Progenitor cell of endocrine pancreas (in vitro differentiated cells): ENCODE data around the gene DNAI1. TPM values are rescaled to one million over a fixed set of nuclear protein-coding genes. Genes with fewer than 3 reads are reported as not detected.

Source experiments
- DNase-seq: peaks from one replicate; pipeline ENCODE4 v3.0.0; 2021; ENCODE audit warnings: low spot score; ENCODE audit not compliant: unreplicated experiment
- H3K27ac Mint-ChIP-seq: 2 replicates; pipeline ENCODE4 v1.8.0; 2021; ENCODE audit warnings: mild to moderate bottlenecking, moderate library complexity, mixed read lengths
- H3K27me3 Mint-ChIP-seq: 2 replicates; pipeline ENCODE4 v1.8.0; 2021; ENCODE audit warnings: mixed read lengths
- H3K36me3 Mint-ChIP-seq: 2 replicates; pipeline ENCODE4 v1.8.0; 2022; ENCODE audit warnings: mixed read lengths; ENCODE audit not compliant: insufficient read depth
- H3K4me1 Mint-ChIP-seq: 2 replicates; pipeline ENCODE4 v1.8.0; 2021; ENCODE audit warnings: low read depth, mixed read lengths
- H3K4me3 Mint-ChIP-seq: 2 replicates; pipeline ENCODE4 v1.8.0; 2021; ENCODE audit warnings: low read depth, mild to moderate bottlenecking, moderate library complexity, mixed read lengths
- H3K9me3 Mint-ChIP-seq: 2 replicates; pipeline ENCODE4 v1.8.0; 2021; ENCODE audit warnings: low read depth, mixed read lengths
- CTCF ChIP-seq: fragments of 200-600 bp; sonication (generic); IDR thresholded peaks from one replicate; pipeline ENCODE4 v1.5.0; 2021; ENCODE audit warnings: antibody characterized with exemption, mild to moderate bottlenecking; ENCODE audit not compliant: unreplicated experiment
- total RNA-seq: library from RNA; stranded (reverse); gene quantifications from 2 replicates; pipeline ENCODE4 v1.2.1, GENCODE V29; 2021

The DNAI1 gene
- total RNA-seq, 1 donor from 2014 or later = 1.2 TPM

DNA sequence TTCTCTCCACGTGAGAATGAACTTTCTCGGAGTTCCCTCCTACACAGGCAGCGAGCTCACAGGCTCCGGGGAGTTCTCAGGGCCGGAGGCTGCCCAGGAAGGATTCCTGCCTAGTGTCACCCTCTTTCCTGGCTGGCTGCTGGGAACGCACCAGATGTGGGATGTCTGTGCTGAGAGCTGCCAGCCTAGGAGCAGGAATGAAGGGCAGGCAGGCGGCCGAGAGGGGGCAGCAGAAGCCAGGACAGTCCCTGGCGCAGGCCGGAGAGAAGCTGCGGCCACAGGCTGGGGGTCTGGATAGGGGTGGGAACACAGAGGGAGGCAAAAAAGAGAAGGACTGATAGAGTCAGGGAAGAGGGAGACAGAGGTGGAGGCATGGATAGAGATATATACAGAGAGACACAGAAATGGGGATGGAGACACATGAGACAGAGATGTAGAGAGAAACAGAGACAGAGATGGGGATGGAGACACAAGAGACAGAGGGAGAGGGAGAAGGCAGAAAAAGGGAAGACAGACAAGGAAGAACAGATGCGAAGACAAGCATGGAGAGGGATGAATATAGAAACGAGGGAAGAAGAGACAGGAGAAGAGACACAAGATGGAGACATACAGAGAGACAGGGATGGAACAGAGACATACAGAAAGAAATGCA lies 89.5 kb downstream of the DNAI1 start:
- no peaks in the 10 kb centered on the region for H3K36me3 Mint-ChIP-seq
- no peak overlapping the region for H3K27ac Mint-ChIP-seq
- H3K9me3 Mint-ChIP-seq = no peaks in the 10 kb centered on the region
- H3K4me3 Mint-ChIP-seq = no peak overlapping the region
- H3K27me3 Mint-ChIP-seq = peaks cover 38% of the 10 kb centered on the region
- DNase-seq = peak; percentile 71
- peaks cover 5% of the 10 kb centered on the region for H3K4me1 Mint-ChIP-seq
- TF ChIP-seq CTCF = peak; percentile 91

DNA sequence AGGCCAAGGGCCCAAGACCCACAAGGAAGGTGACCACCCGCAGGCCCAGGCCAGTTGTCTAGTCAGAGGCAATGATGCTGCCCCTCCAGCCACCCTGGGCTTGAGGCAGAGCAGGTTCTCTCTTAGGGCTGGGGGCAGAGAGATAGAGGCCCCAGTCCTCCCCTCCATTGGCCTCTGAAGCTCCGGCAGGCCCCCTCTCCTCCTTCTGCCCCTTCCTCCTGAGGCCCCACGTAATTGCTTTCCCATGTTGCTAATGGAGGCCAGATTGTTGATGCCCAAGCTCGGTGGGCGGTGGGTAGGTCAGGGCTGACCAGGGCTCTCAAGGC lies 90.8 kb downstream of the DNAI1 start:
- Mint-ChIP-seq H3K36me3 (no peaks in the 10 kb centered on the region), H3K27ac (no peak overlapping the region), H3K4me3 (no peak overlapping the region), H3K4me1 (peaks cover 2% of the 10 kb centered on the region), H3K9me3 (no peaks in the 10 kb centered on the region), H3K27me3 (peaks cover 38% of the 10 kb centered on the region)
- DNase-seq = no peak
- TF ChIP-seq CTCF = no peak

GRCh38 chr9:34550016-34550680 lies 91.5 kb downstream of the DNAI1 start:
- no peak for TF ChIP-seq CTCF
- Mint-ChIP-seq H3K4me1 (peaks cover 1% of the 10 kb centered on the region), H3K27ac (no peak overlapping the region), H3K4me3 (no peak overlapping the region), H3K36me3 (no peaks in the 10 kb centered on the region), H3K9me3 (no peaks in the 10 kb centered on the region), H3K27me3 (peaks cover 40% of the 10 kb centered on the region)
- DNase-seq = no peak

DNA sequence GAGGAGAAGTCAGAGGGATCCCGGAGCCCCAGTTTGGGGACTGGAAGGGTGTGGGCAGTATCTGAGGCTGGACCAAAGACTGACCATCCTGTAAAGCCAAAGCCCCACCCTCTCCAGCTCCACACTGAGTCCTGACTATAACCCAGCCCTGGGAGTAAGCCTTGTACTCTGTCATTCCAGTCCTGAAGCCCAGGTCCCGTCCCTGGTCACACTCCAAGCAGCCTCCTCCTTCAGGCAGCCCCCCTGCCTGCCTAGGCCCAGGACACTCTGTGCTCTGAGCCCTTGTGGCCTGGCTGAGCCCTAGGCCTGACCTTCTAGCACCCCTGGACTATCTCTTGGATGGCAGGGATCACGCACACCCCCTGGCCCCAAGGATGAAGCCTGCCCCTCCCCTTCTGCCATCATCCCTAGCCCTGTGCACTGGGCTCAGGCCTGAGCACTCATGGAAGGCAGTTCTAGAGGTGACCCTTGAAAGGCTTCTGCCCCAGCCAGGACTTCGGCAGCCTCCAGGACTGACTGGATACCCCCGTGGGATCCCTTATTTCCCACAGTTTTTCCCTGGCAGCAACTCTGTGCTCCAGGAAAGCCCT lies 92.2 kb downstream of the DNAI1 start:
- peaks cover 34% of the 10 kb centered on the region for H3K27me3 Mint-ChIP-seq
- TF ChIP-seq CTCF = no peak
- no peaks in the 10 kb centered on the region for H3K36me3 Mint-ChIP-seq
- H3K27ac Mint-ChIP-seq = no peak overlapping the region
- no peak overlapping the region for H3K4me3 Mint-ChIP-seq
- H3K9me3 Mint-ChIP-seq = no peaks in the 10 kb centered on the region
- DNase-seq = no peak
- H3K4me1 Mint-ChIP-seq = peaks cover 1% of the 10 kb centered on the region

DNA sequence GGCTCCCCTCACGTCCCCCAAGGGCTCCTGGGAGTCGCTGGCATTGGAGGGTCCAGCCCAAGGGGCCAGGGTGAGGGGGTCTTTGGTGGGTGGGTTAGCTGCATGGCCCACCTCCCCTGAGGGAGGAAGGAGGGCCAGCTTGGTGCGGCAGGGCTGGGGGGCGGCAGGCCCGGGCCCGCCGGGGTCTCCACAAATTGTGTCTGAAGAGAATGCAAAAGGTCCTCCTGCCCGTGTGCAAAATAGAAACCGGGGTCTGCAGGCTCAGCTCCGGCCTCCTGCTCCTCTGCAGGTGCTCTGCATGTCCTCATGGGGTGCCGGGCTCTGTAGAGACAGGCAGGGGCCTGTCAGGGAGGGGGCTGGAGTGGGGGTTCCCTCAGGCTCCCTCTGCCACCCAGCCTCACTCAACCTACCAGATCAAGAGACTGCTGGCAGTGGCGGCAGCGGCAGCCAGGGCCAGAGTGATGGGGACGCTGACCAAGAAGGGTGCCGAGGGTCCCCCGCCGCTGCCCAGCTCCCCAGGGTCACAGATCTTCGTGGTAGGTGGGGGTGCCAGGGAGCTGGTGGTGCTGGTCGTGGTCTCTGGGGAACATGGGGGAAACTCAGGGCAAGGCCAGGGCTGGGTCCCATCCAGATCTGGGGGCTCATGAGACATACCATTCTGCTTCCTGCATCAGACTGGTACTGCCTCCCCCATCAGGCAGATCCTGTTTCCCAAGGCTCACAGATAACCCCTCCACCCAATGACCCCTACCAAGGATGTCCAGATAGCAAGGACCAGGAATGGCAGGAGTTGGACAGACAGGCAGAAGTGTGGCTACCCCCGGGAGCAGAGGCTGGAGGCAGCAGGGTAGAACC lies 93.4 kb downstream of the DNAI1 start:
- no peaks in the 10 kb centered on the region for H3K36me3 Mint-ChIP-seq
- no peak for DNase-seq
- H3K9me3 Mint-ChIP-seq = no peaks in the 10 kb centered on the region
- H3K27me3 Mint-ChIP-seq = peaks cover 32% of the 10 kb centered on the region
- H3K4me1 Mint-ChIP-seq = peaks cover 1% of the 10 kb centered on the region
- H3K4me3 Mint-ChIP-seq = no peak overlapping the region
- TF ChIP-seq CTCF = no peak
- H3K27ac Mint-ChIP-seq = no peak overlapping the region
